HFF-Myc (cell line): ENCODE results near the gene BIRC6.

Experiments
- DNase-seq: peaks from one replicate; pipeline ENCODE4 v3.0.0-alpha.2; 2011; ENCODE audit warnings: low read depth; ENCODE audit errors: extremely low read depth
- H3K4me3 ChIP-seq: replicated peaks from 2 replicates; pipeline ENCODE4 v1.5.1; 2011; ENCODE audit warnings: low read depth, mild to moderate bottlenecking, control low read depth, low read length
- TF ChIP-seq, protein P1 (sequence below): IDR thresholded peaks from 2 replicates; pipeline ENCODE4 v1.5.1; 2012; ENCODE audit warnings: mild to moderate bottlenecking, low read depth, low read length, control low read depth; ENCODE audit errors: missing control alignments

Gene BIRC6

DNA sequence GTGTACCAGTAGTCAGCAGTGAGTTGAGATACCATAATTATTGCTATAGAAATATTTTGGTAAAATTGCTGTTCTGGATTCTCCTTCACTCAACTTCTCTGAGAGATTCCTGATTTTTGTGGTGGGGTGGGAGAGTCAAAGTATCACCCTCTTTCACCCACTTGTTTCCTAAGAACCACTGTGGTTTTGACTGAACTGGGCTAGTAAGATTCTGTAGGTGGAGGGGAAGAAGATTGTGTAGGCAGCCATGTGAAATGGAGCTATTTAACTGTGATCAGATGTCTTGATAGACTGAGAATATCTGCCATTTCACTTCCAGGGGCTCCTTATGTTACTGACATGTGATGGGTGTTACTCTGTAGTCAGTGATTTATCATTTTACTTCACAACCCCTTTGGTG, 45.3 kb downstream of the BIRC6 start:
- H3K4me3 ChIP-seq = no peak overlapping the region
- DNase-seq = no peak
- TF ChIP-seq, protein P1, sequence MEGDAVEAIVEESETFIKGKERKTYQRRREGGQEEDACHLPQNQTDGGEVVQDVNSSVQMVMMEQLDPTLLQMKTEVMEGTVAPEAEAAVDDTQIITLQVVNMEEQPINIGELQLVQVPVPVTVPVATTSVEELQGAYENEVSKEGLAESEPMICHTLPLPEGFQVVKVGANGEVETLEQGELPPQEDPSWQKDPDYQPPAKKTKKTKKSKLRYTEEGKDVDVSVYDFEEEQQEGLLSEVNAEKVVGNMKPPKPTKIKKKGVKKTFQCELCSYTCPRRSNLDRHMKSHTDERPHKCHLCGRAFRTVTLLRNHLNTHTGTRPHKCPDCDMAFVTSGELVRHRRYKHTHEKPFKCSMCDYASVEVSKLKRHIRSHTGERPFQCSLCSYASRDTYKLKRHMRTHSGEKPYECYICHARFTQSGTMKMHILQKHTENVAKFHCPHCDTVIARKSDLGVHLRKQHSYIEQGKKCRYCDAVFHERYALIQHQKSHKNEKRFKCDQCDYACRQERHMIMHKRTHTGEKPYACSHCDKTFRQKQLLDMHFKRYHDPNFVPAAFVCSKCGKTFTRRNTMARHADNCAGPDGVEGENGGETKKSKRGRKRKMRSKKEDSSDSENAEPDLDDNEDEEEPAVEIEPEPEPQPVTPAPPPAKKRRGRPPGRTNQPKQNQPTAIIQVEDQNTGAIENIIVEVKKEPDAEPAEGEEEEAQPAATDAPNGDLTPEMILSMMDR = no peak

DNA sequence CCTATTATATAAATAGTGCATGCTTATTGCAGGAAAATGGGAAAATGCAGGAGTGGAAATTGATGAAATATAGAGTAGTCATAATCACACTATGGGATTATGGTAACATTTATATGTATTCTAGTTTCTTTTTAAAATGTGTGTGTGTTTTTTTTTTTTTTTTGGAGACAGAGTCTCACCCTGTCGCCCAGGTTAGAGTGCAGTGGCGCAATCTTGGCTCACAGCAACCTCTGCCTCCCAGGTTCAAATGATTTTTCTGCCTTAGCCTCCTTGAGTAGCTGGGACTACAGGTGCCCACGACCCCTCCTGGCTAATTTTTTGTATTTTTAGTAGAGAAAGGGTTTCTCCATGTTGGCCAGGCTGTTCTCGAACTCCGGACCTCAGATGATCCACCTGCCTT, 47.0 kb downstream of the BIRC6 start:
- TF ChIP-seq, protein P1 = no peak
- no peak for DNase-seq

DNA sequence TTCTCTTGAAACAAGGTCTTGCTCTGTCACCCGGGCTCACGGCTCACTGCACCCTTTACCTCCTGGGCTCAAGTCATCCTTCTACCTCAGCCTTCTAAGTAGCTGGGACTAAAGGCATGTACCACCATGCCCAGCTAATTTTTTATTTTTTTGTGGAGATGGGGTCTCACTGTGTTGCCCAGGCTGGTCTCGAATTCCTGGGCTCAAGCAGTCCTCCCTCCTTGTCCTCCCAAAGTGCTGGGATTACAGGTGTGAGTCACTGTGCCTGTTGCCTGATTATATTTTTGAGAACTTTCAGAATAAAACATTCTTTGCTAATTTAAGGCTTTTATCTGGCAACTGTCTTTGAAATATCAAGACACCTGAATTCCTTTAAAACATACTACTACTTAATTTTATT, 47.9 kb downstream of the BIRC6 start:
- no peak overlapping the region for H3K4me3 ChIP-seq
- TF ChIP-seq, protein P1 = no peak
- DNase-seq = no peak

More for the DNA sequence above, 47.0 kb downstream of the BIRC6 start:
- no peak overlapping the region for H3K4me3 ChIP-seq

DNA sequence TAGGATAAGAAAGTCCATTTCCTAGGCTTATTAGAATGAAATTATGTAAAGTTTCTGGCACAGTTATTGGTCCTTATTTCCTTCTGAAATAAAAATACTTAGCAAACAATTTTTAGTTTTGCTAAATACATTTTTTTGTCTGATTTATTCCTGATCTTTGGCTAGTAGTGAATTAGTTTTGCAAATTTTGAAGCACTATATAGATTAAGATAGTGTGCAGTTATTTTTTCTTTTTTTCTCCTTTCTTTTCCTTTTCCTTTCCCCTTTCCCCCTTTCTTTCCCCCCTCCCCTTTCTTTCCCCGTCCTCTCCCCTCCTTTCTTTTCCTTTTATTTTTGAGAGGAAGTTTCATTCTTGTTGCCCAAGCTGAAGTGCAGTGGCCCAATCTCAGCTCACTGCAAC, 59.7 kb downstream of the BIRC6 start:
- TF ChIP-seq, protein P1 = no peak
- H3K4me3 ChIP-seq = no peak overlapping the region
- DNase-seq = no peak

DNA sequence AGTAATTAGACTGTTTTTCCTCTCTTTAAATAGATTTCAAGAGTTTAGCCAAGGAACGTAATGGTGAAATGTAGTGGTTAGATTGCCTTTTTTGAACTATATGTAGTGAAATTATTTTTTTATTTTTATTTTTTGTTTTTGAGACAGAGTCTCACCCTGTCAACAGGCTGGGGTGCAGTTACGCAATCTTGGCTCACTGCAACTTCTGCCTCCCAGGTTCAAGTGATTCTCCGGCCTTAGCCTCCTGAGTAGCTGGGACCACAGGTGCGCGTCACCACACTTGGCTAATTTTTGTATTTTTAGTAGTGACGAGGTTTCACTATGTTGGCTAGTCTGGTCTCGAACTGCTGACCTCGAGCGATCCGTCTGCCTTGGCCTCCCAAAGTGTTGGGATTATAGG, 60.8 kb downstream of the BIRC6 start:
- no peak overlapping the region for H3K4me3 ChIP-seq
- TF ChIP-seq, protein P1 = no peak
- DNase-seq = no peak

DNA sequence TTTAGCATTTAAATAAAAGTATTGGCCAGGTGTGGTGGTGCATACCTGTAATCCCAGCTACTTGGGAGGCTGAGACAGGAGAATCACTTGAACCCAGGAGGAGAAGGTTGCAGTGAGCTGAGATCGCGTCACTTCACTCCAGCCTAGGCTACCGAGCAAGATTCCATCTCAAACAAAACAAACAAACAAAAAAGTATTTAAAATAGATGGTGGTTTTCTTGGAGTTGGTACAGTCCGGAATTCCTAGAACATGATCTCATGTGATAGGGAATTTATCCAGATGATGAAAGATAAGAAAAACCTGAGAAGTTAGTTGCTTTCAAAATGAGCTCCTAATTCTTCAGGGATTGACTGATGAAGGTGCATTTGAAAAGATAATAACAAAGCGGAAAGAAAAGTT, 62.0 kb downstream of the BIRC6 start:
- DNase-seq = peak; percentile 15
- TF ChIP-seq, protein P1 = no peak
- H3K4me3 ChIP-seq = no peak overlapping the region

DNA sequence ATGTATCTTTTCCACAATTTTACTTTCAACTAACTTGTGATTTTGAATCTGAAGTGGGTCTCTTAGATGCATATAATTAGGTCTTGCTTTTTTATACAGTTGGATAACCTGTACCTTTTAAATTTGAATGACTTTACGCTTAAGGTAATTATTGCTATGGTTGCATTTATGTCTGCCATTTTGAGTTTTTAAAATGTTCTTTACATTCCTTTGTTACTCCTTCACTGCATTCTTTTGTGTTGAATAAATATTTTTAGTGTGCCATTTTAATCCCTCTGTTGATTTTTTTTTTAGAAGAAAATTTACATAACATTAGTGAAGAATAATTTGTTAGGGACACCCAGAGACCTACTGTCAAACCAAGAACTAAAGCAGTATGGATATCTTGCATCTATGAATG, 65.3 kb downstream of the BIRC6 start:
- H3K4me3 ChIP-seq = no peak overlapping the region
- TF ChIP-seq, protein P1 = no peak
- DNase-seq = no peak
